ENCODE measurements around the gene SORCS1.

Gene SORCS1

DNA sequence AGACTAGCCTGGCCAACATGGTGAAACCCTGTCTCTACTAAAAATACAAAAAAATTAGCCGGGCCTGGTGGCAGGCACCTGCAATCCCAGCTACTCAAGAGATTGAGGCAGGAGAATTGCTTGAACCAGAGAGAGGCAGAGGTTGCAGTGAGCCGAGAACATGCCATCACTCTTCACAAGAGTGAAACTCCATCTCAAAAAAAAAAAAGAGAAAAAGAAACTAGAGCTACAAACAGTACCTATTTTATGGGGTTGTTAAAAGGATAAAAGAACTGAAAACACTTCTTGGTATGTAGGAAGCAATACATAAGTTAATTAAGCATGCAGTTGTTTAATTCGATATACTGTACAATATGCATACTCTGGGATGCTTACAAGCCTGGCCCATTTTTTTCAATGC, 216.9 kb downstream of the SORCS1 start:
- Histone ChIP-seq H3K9me3 (ENCODE audit: control insufficient read depth, insufficient read depth, low read depth, low read length) (no peaks in the 10 kb centered on the region), H3K4me1 (ENCODE audit: control insufficient read depth, insufficient read depth, low read length) (no peaks in the 10 kb centered on the region), H3K36me3 (ENCODE audit: control insufficient read depth in 2 of 2, insufficient read depth in 1 of 2, low read length in 2 of 2) (no peaks in the 10 kb centered on the region; a peak in 1 of 3 replicates), H3K4me3 (ENCODE audit: low read depth, low read length) (no peak overlapping the region), H3K27ac (ENCODE audit: extremely low read depth, low read depth, low read length) (no peak overlapping the region)
- ChIA-PET CTCF (no interaction called here), POLR2A (no interaction called here)
- no peak for TF ChIP-seq ZNF600 (tag by site-specific recombination; IDR thresholded peaks at IDR 0.05)
- TF ChIP-seq, protein P1, sequence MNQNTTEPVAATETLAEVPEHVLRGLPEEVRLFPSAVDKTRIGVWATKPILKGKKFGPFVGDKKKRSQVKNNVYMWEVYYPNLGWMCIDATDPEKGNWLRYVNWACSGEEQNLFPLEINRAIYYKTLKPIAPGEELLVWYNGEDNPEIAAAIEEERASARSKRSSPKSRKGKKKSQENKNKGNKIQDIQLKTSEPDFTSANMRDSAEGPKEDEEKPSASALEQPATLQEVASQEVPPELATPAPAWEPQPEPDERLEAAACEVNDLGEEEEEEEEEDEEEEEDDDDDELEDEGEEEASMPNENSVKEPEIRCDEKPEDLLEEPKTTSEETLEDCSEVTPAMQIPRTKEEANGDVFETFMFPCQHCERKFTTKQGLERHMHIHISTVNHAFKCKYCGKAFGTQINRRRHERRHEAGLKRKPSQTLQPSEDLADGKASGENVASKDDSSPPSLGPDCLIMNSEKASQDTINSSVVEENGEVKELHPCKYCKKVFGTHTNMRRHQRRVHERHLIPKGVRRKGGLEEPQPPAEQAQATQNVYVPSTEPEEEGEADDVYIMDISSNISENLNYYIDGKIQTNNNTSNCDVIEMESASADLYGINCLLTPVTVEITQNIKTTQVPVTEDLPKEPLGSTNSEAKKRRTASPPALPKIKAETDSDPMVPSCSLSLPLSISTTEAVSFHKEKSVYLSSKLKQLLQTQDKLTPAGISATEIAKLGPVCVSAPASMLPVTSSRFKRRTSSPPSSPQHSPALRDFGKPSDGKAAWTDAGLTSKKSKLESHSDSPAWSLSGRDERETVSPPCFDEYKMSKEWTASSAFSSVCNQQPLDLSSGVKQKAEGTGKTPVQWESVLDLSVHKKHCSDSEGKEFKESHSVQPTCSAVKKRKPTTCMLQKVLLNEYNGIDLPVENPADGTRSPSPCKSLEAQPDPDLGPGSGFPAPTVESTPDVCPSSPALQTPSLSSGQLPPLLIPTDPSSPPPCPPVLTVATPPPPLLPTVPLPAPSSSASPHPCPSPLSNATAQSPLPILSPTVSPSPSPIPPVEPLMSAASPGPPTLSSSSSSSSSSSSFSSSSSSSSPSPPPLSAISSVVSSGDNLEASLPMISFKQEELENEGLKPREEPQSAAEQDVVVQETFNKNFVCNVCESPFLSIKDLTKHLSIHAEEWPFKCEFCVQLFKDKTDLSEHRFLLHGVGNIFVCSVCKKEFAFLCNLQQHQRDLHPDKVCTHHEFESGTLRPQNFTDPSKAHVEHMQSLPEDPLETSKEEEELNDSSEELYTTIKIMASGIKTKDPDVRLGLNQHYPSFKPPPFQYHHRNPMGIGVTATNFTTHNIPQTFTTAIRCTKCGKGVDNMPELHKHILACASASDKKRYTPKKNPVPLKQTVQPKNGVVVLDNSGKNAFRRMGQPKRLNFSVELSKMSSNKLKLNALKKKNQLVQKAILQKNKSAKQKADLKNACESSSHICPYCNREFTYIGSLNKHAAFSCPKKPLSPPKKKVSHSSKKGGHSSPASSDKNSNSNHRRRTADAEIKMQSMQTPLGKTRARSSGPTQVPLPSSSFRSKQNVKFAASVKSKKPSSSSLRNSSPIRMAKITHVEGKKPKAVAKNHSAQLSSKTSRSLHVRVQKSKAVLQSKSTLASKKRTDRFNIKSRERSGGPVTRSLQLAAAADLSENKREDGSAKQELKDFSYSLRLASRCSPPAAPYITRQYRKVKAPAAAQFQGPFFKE (tag by site-specific recombination; IDR thresholded peaks at IDR 0.05; ENCODE audit: borderline replicate concordance), result no peak
- TF ChIP-seq ZNF155 (tag by site-specific recombination; IDR thresholded peaks at IDR 0.05), result no peak
- no peak for TF ChIP-seq HOXD13 (CRISPR knock-in tag; IDR thresholded peaks at IDR 0.05; ENCODE audit: borderline replicate concordance)
- no peak for TF ChIP-seq OSR2 (tag by site-specific recombination; IDR thresholded peaks at IDR 0.05)

GRCh38 chr10:106942035-106942662, 222.4 kb downstream of the SORCS1 start:
- ChIA-PET CTCF (no interaction called here), POLR2A (no interaction called here)
- Histone ChIP-seq H3K4me1 (ENCODE audit: control insufficient read depth, insufficient read depth, low read length) (peaks cover 16% of the 10 kb centered on the region), H3K36me3 (ENCODE audit: control insufficient read depth in 2 of 2, insufficient read depth in 1 of 2, low read length in 2 of 2) (no peaks in the 10 kb centered on the region), H3K4me3 (ENCODE audit: low read depth, low read length) (no peak overlapping the region), H3K9me3 (ENCODE audit: control insufficient read depth, insufficient read depth, low read depth, low read length) (no peaks in the 10 kb centered on the region), H3K27ac (ENCODE audit: extremely low read depth, low read depth, low read length) (no peak overlapping the region)
- no peak for TF ChIP-seq ZNF670 (tag by site-specific recombination; IDR thresholded peaks at IDR 0.05; ENCODE audit: low read depth)

DNA sequence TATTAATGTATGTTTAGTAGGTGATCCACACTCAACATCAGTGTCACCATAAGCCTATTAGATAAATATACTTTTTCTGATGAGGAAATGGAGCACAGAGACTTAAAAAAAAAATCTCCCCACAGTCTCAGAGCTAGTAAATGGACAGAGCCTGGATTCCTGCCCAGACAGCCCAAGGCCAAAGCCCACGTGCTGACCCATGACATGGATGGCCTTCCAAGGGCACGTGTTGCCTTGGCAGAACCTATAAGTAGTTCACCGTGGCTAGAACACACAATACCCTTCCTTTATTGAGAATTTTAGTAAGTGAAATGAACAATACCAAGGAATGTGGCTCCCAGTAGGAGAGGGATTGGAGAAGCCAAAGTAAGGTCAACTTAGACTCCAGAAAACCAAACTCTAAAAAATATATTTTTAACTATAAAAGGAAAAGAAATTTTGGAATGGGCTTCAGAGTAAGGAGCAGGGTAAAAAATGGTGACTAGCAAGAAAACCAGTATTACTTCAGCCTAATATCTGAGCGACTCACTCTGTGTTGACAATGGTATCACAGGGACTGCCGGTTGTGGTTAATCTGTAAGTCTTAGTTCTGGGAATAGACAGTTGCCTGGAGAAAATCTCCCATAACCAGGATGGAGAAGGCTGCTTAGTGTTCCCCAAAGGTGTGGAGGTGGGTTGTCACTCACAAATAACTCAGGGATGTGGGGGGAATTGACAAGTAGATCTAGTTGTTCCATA, 223.0 kb downstream of the SORCS1 start:
- Histone ChIP-seq H3K27ac (ENCODE audit: extremely low read depth, low read depth, low read length) (no peak overlapping the region), H3K4me3 (ENCODE audit: low read depth, low read length) (no peak overlapping the region), H3K9me3 (ENCODE audit: control insufficient read depth, insufficient read depth, low read depth, low read length) (no peaks in the 10 kb centered on the region), H3K36me3 (ENCODE audit: control insufficient read depth in 2 of 2, insufficient read depth in 1 of 2, low read length in 2 of 2) (no peaks in the 10 kb centered on the region), H3K4me1 (ENCODE audit: control insufficient read depth, insufficient read depth, low read length) (peaks cover 16% of the 10 kb centered on the region)
- TF ChIP-seq, protein P2, sequence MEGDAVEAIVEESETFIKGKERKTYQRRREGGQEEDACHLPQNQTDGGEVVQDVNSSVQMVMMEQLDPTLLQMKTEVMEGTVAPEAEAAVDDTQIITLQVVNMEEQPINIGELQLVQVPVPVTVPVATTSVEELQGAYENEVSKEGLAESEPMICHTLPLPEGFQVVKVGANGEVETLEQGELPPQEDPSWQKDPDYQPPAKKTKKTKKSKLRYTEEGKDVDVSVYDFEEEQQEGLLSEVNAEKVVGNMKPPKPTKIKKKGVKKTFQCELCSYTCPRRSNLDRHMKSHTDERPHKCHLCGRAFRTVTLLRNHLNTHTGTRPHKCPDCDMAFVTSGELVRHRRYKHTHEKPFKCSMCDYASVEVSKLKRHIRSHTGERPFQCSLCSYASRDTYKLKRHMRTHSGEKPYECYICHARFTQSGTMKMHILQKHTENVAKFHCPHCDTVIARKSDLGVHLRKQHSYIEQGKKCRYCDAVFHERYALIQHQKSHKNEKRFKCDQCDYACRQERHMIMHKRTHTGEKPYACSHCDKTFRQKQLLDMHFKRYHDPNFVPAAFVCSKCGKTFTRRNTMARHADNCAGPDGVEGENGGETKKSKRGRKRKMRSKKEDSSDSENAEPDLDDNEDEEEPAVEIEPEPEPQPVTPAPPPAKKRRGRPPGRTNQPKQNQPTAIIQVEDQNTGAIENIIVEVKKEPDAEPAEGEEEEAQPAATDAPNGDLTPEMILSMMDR (tag by site-specific recombination; IDR thresholded peaks at IDR 0.05), result no peak
- TF ChIP-seq ZNF473 (tag by site-specific recombination; IDR thresholded peaks at IDR 0.05) (no peak), ZNF792 (tag by site-specific recombination; IDR thresholded peaks at IDR 0.05) (no peak), ZNF16 (tag by site-specific recombination; IDR thresholded peaks at IDR 0.05; ENCODE audit: low read depth) (no peak), ZNF704 (tag by site-specific recombination; IDR thresholded peaks at IDR 0.05) (no peak), ZBTB8A (tag by site-specific recombination; IDR thresholded peaks at IDR 0.05) (no peak), ZNF830 (tag by site-specific recombination; IDR thresholded peaks at IDR 0.05; ENCODE audit: low read depth) (no peak), RBAK (tag by site-specific recombination; IDR thresholded peaks at IDR 0.05) (no peak)
- ChIA-PET POLR2A (no interaction called here), CTCF (no interaction called here)

Measured in HEK293 (cell line).